Small intestine (tissue), 7 donors: ENCODE data around the gene PSMG3. TPM values are rescaled to one million over a fixed set of nuclear protein-coding genes. Genes with fewer than 3 reads are reported as not detected.

Source experiments
- DNase-seq, 2 donors: peaks; one replicate each; pipeline versions ENCODE4 v3.0.0 to v3.0.0-alpha.2; 2013
- FAIRE-seq: peaks from 2 replicates; lab custom pipeline; 2012; peaks lifted over from hg19 to GRCh38; lab: Jason Lieb, UNC
- H3K27ac ChIP-seq, 3 donors: one replicate each; pipeline ENCODE4 v1.5.1; 2013; ENCODE audit warnings: low read length in 2 of 3, mild to moderate bottlenecking in 2 of 3, control low read depth in 1 of 3, inconsistent platforms in 1 of 3, low read depth in 1 of 3, moderate library complexity in 1 of 3
- H3K27me3 ChIP-seq, 3 donors: one replicate each; pipeline ENCODE4 v1.6.1; 2013; ENCODE audit warnings: low read length in 3 of 3, inconsistent platforms in 1 of 3; ENCODE audit not compliant: control insufficient read depth in 3 of 3, insufficient read depth in 3 of 3
- H3K36me3 ChIP-seq, 3 donors: one replicate each; pipeline ENCODE4 v1.6.1; 2013; ENCODE audit warnings: low read length in 3 of 3, inconsistent platforms in 1 of 3, low read depth in 1 of 3, mild to moderate bottlenecking in 1 of 3, moderate library complexity in 1 of 3; ENCODE audit not compliant: control insufficient read depth in 3 of 3, insufficient read depth in 2 of 3
- H3K4me1 ChIP-seq, 3 donors: one replicate each; pipeline ENCODE4 v1.6.1; 2013; ENCODE audit warnings: low read length in 2 of 3, inconsistent platforms in 1 of 3, low read depth in 1 of 3, mild to moderate bottlenecking in 1 of 3, moderate library complexity in 1 of 3; ENCODE audit not compliant: control insufficient read depth in 3 of 3, insufficient read depth in 2 of 3
- H3K4me3 ChIP-seq, 3 donors: one replicate each; pipeline ENCODE4 v1.5.1; 2013; ENCODE audit warnings: low read length in 3 of 3, control low read depth in 1 of 3, inconsistent platforms in 1 of 3, low read depth in 1 of 3, mild to moderate bottlenecking in 1 of 3, moderate library complexity in 1 of 3
- H3K9me3 ChIP-seq, 2 donors: one replicate each; pipeline ENCODE4 v1.6.1; 2013; ENCODE audit warnings: low read depth in 1 of 2, low read length in 1 of 2; ENCODE audit not compliant: control insufficient read depth in 2 of 2, insufficient read depth in 1 of 2
- WGBS, 3 donors: extraction: QIAGEN DNeasy Blood & Tissue Kit; methylation state at CpG; one replicate each; pipeline ENCODE4 v1.1.7; 2013; 5-methylcytosine and 5-hydroxymethylcytosine counted together
- polyA plus RNA-seq, 4 donors: library from polyadenylated mRNA; stranded (reverse) in 3 of 4; unstranded in 1 of 4; fragments of 200-250 nt in 3 of 4; fragments of 120-200 nt in 1 of 4; gene quantifications; one replicate each; pipeline versions ENCODE4 v1.2.1 to v1.2.3, GENCODE V29; 2013
- donor health status: healthy with polysubstance abuse.
- donor health status: control.
- donor health status: control.
- donor health status: Bipolar disorder and iron deficiency.
- donor health status: healthy.

The PSMG3 gene
- polyA plus RNA-seq, 4 donors, result 28.7 to 73.1 (median 69.8) TPM

- Histone ChIP-seq H3K27ac (no peak overlapping the region), H3K4me1 (no peaks in the 10 kb centered on the region), H3K27me3 (no peaks in the 10 kb centered on the region), H3K36me3 (no peaks in the 10 kb centered on the region), H3K9me3 (no peaks in the 10 kb centered on the region), H3K4me3 (no peak overlapping the region)
- 63 to 84% (median 75%) methylated on average over 19 of the region's 19 CpGs for whole genome bisulfite sequencing, 3 donors
- no peak for DNase-seq
- no peak for FAIRE-seq
Measured at GRCh38 chr7:1580422-1581030, 10.7 kb upstream of the PSMG3 start.

- DNase-seq, result peak; percentile 64 to 68
- Histone ChIP-seq H3K27ac (no peak overlapping the region), H3K9me3 (no peaks in the 10 kb centered on the region), H3K27me3 (no peaks in the 10 kb centered on the region), H3K36me3 (no peaks in the 10 kb centered on the region), H3K4me3 (no peak overlapping the region), H3K4me1 (no peaks in the 10 kb centered on the region)
- FAIRE-seq, result no peak
- 24 to 29% (median 28%) methylated on average over 11 to 14 of the region's 14 CpGs for WGBS, 3 donors
Measured at GRCh38 chr7:1579481-1580421, 9.9 kb upstream of the PSMG3 start.

DNA sequence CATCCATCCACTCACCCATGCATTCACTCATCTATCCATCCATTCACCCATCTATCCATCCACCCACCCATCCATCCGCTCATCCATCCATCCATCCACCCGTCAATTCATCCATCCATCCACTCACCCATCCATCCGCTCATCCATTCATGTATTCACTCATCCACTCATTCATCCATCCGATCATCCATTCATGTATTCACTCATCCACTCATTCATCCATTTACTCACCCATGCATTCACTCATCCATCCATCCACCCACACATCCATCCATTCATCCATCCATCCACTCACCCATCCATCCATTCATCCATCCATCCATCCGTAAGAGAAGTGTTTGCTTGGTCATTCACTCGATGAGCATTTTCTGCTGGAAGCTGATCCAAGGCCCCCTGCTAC lies 8.7 kb upstream of the PSMG3 start:
- no peaks in the 10 kb centered on the region for H3K36me3 ChIP-seq
- H3K27me3 ChIP-seq, result no peaks in the 10 kb centered on the region
- no peaks in the 10 kb centered on the region for H3K9me3 ChIP-seq
- H3K27ac ChIP-seq, result no peak overlapping the region
- DNase-seq (no peak), FAIRE-seq (no peak)
- no peaks in the 10 kb centered on the region for H3K4me1 ChIP-seq
- H3K4me3 ChIP-seq, result no peak overlapping the region
- 92 to 96% (median 96%) methylated on average over 6 of the region's 6 CpGs for WGBS, 3 donors

DNA sequence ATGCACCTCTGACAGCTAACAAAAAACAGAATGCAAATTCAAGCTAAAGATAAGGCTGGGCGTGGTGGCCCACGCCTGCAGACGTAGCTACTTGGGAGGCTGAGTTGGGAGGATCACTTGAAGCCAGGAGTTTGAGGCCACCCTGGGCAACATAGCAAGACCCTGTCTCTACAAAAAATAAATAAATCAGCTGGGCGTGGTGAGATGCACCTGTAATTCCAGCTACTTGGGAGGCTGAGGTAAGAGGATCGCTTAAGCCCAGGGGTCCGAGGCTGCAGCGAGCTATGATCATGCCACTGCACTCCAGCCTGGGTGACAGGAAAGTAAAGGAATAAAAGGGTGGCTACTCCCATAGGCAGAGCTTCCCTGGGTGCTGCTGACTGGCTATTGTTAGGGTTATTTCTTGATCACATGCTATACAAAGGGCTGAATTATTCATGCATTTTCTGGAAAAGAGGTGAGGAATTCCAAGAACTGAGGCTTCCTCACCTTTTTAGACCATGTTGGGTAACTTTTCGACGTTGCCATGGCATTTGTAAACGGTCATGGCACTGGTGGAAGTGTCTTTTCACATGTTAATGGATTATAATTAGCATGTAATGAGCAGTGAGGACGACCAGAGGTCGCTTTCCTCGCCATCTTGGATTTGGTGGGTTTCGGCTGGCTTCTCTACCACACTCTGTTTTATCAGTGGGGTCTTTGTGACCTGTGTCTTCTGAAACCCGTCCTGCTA lies 6.9 kb upstream of the PSMG3 start:
- no peak overlapping the region for H3K27ac ChIP-seq
- no peaks in the 10 kb centered on the region for H3K27me3 ChIP-seq
- H3K9me3 ChIP-seq, result no peaks in the 10 kb centered on the region
- 66 to 78% (median 77%) methylated on average over 15 of the region's 15 CpGs for WGBS, 3 donors
- H3K4me1 ChIP-seq, result peaks cover 0 to 7% (median 0%) of the 10 kb centered on the region in 3 donors
- no peak overlapping the region for H3K4me3 ChIP-seq
- no peak for FAIRE-seq
- no peak for DNase-seq
- H3K36me3 ChIP-seq, result no peaks in the 10 kb centered on the region

DNA sequence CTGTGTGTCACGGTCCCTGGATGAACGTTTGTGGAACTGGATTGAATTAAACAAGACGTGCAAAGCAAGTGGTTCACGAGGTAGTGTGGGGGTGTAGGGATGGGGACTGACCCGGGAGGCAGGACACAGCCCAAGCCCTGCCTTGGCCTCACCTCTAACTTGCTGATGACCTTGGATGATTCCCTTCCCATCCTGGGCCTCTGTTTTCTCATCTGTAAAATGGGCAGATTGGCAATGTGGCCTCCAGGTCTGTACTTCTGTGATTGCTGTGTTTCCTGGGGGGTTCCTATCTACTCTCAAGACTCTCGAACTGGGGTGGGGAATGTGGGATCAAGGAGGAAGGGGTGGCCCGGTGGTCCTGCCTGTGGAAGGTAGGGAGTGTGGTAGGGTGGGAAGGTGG lies 6.0 kb upstream of the PSMG3 start:
- no peaks in the 10 kb centered on the region for H3K36me3 ChIP-seq
- no peaks in the 10 kb centered on the region for H3K9me3 ChIP-seq
- WGBS, 3 donors, result 82 to 88% (median 84%) methylated on average over 7 of the region's 7 CpGs
- DNase-seq, result no peak
- no peak overlapping the region for H3K27ac ChIP-seq
- no peak overlapping the region for H3K4me3 ChIP-seq
- peaks cover 0 to 15% (median 2%) of the 10 kb centered on the region in 3 donors for H3K4me1 ChIP-seq
- H3K27me3 ChIP-seq, result no peaks in the 10 kb centered on the region
- no peak for FAIRE-seq

GRCh38 chr7:1572111-1572822 lies 2.4 kb upstream of the PSMG3 start:
- FAIRE-seq, result no peak
- WGBS, 3 donors, result 77 to 79% (median 78%) methylated on average over 7 of the region's 7 CpGs
- DNase-seq, result no peak
- peaks cover 0 to 16% (median 0%) of the 10 kb centered on the region in 3 donors for H3K36me3 ChIP-seq
- no peak overlapping the region for H3K27ac ChIP-seq
- no peak overlapping the region for H3K4me3 ChIP-seq
- no peaks in the 10 kb centered on the region for H3K9me3 ChIP-seq
- H3K27me3 ChIP-seq, result peaks cover 0 to 2% (median 0%) of the 10 kb centered on the region in 3 donors
- peaks cover 2 to 35% (median 7%) of the 10 kb centered on the region in 3 donors for H3K4me1 ChIP-seq

GRCh38 chr7:1569440-1569832 lies 396 bp downstream of the PSMG3 start:
- WGBS, 3 donors, result 6 to 17% (median 7%) methylated on average over 25 to 27 of the region's 27 CpGs

More at GRCh38 chr7:1569440-1569832, 396 bp downstream of the PSMG3 start:
- Histone ChIP-seq H3K9me3 (no peaks in the 10 kb centered on the region), H3K4me3 (peak overlapping the region; percentile 75 to 90 (median 83)), H3K27me3 (peaks cover 0 to 2% (median 0%) of the 10 kb centered on the region in 3 donors), H3K27ac (peak overlapping the region; percentile 44 to 90 (median 83)), H3K4me1 (peaks cover 5 to 55% (median 7%) of the 10 kb centered on the region in 3 donors), H3K36me3 (peaks cover 0 to 41% (median 0%) of the 10 kb centered on the region in 3 donors)
- FAIRE-seq (no peak), DNase-seq (no peak)
